HepG2 (cell line): Measurements from ENCODE around the gene DQX1. TPM values are rescaled to one million over a fixed set of nuclear protein-coding genes. Genes with fewer than 3 reads are reported as not detected.

ENCODE experiments used
- EED ChIP-seq: sonication (generic); formaldehyde crosslinking; IDR thresholded peaks from 2 replicates; pipeline ENCODE4 v1.5.0; 2020; ENCODE audit warnings: mild to moderate bottlenecking, missing genetic modification reagents
- EHMT2 ChIP-seq: fragments of 200-600 bp; sonication (generic); IDR thresholded peaks from 2 replicates; pipeline ENCODE4 v1.7.0; 2017; ENCODE audit warnings: antibody characterized with exemption, low read depth, low read length, borderline replicate concordance
- FOXM1 ChIP-seq: sonication (generic); formaldehyde crosslinking; IDR thresholded peaks from 2 replicates; pipeline ENCODE4 v1.5.0; 2020; ENCODE audit warnings: missing genetic modification reagents
- GTF3A ChIP-seq: sonication (generic); formaldehyde crosslinking; conservative IDR thresholded peaks from 2 replicates; pipeline ENCODE4 v1.4.0; 2020; ENCODE audit warnings: mild to moderate bottlenecking, missing genetic modification reagents
- IKZF4 ChIP-seq: sonication (generic); formaldehyde crosslinking; IDR thresholded peaks from 2 replicates; pipeline ENCODE4 v1.5.1; 2020; ENCODE audit warnings: borderline replicate concordance, mild to moderate bottlenecking, low read depth, missing genetic modification reagents; ENCODE audit errors: not compliant biosample characterization
- KAT7 ChIP-seq: IDR thresholded peaks from 2 replicates; pipeline ENCODE4 v1.6.1; 2018; ENCODE audit warnings: borderline replicate concordance, missing compliant biosample characterization
- NR1H2 ChIP-seq: sonication (generic); formaldehyde crosslinking; IDR thresholded peaks from 2 replicates; pipeline ENCODE4 v1.8.1; 2022; ENCODE audit warnings: low read depth, missing genetic modification reagents, borderline replicate concordance
- NR2F6 ChIP-seq, 2 experiments: IDR thresholded peaks; 2 replicates each; pipeline ENCODE4 v1.6.1; 2016; ENCODE audit warnings: antibody characterized with exemption in 1 of 2, mild to moderate bottlenecking in 1 of 2
- RAD21 ChIP-seq: fragments of 450-650 bp; formaldehyde crosslinking; IDR thresholded peaks from 2 replicates; pipeline ENCODE4 v1.5.0; 2020; ENCODE audit warnings: mild to moderate bottlenecking
- RARG ChIP-seq: sonication (generic); formaldehyde crosslinking; IDR thresholded peaks from 2 replicates; pipeline ENCODE4 v1.4.0; 2020; ENCODE audit warnings: low read depth, mild to moderate bottlenecking, missing genetic modification reagents
- RERE ChIP-seq: IDR thresholded peaks from 2 replicates; pipeline ENCODE4 v1.6.1; 2016; ENCODE audit warnings: low read depth, missing genetic modification reagents, missing compliant biosample characterization
- RFX3 ChIP-seq: IDR thresholded peaks from 2 replicates; pipeline ENCODE4 v1.6.1; 2016; ENCODE audit warnings: missing biosample characterization, missing genetic modification reagents
- SP4 ChIP-seq: sonication (generic); formaldehyde crosslinking; IDR thresholded peaks from 2 replicates; pipeline ENCODE4 v1.8.1; 2023; ENCODE audit warnings: mild to moderate bottlenecking, missing genetic modification reagents
- TP53 ChIP-seq: sonication (generic); formaldehyde crosslinking; conservative IDR thresholded peaks from 2 replicates; pipeline ENCODE4 v1.4.0; 2020; ENCODE audit warnings: missing genetic modification reagents
- TSC22D2 ChIP-seq: sonication (generic); formaldehyde crosslinking; IDR thresholded peaks from 2 replicates; pipeline ENCODE4 v1.5.1; 2020; ENCODE audit warnings: missing genetic modification reagents, mild to moderate bottlenecking, borderline replicate concordance
- YEATS4 ChIP-seq: sonication (generic); formaldehyde crosslinking; IDR thresholded peaks from 2 replicates; pipeline ENCODE4 v1.4.0; 2020; ENCODE audit warnings: missing genetic modification reagents, borderline replicate concordance
- ZNF253 ChIP-seq: sonication (generic); formaldehyde crosslinking; IDR thresholded peaks from 2 replicates; pipeline ENCODE4 v1.8.0; 2022; ENCODE audit warnings: mild to moderate bottlenecking, missing genetic modification reagents, borderline replicate concordance
- ZNF331 ChIP-seq: sonication (generic); formaldehyde crosslinking; IDR thresholded peaks from 2 replicates; pipeline ENCODE4 v1.4.0; 2020; ENCODE audit warnings: missing genetic modification reagents
- ZNF34 ChIP-seq: sonication (generic); formaldehyde crosslinking; IDR thresholded peaks from 2 replicates; pipeline ENCODE4 v1.4.0; 2020; ENCODE audit warnings: mild to moderate bottlenecking, missing genetic modification reagents, borderline replicate concordance
- ZNF577 ChIP-seq: sonication (generic); formaldehyde crosslinking; IDR thresholded peaks from 2 replicates; pipeline ENCODE4 v1.4.0; 2020; ENCODE audit warnings: mild to moderate bottlenecking, low read depth, missing genetic modification reagents, borderline replicate concordance
- ZNF589 ChIP-seq: sonication (generic); formaldehyde crosslinking; conservative IDR thresholded peaks from 2 replicates; pipeline ENCODE4 v1.8.0; 2022; ENCODE audit warnings: mild to moderate bottlenecking, moderate library complexity, missing genetic modification reagents
- polyA plus RNA-seq, 8 experiments: library from polyadenylated mRNA; depleted of rRNA in 3 of 8; stranded (reverse) in 7 of 8; unstranded in 1 of 8; fragments of >200 nt; fragmentation: Illumina TruSeq in 4 of 8; extraction: Trizol in 4 of 8; gene quantifications; 2 replicates each; pipeline versions ENCODE4 v1.2.1 to v1.2.3, GENCODE V29; 2011 to 2016; ENCODE audit warnings: low read depth in 4 of 8, missing spikeins in 1 of 8, mixed read lengths in 1 of 8; ENCODE audit not compliant: insufficient read depth in 1 of 8
- total RNA-seq, 5 experiments: library from RNA; depleted of rRNA; stranded (reverse); fragments of >200 nt; fragmentation: Illumina TruSeq; extraction: Trizol; gene quantifications; 2 replicates each; pipeline ENCODE4 v1.2.3, GENCODE V29; 2016; ENCODE audit warnings: low read depth in 1 of 5

DQX1 gene
- total and polyA plus RNA-seq, 2 of the 13 experiments (the other 11 are each of a cell fraction or from before 2014, with no cell fraction given): 27.6 to 89.8 TPM

- 0 out of 2 replicates have a peak, but pooled peaks have one; percentile 14 for TF ChIP-seq RERE (CRISPR knock-in tag)
- peak; percentile 28 for TF ChIP-seq IKZF4 (CRISPR knock-in tag)
- TF ChIP-seq TP53: peak; percentile 69; the same call in 1 of the 2 replicates
- 0 out of 2 replicates have a peak, but pooled peaks have one; percentile 39 for TF ChIP-seq ZNF331 (CRISPR knock-in tag)
- no peak for TF ChIP-seq NR2F6 (IDR thresholded peaks at IDR 0.05)
- peak; percentile 75 for TF ChIP-seq NR2F6 (CRISPR knock-in tag; IDR thresholded peaks at IDR 0.05)
- TF ChIP-seq ZNF577 (CRISPR knock-in tag): no peak
- TF ChIP-seq GTF3A (CRISPR knock-in tag): 0 out of 2 replicates have a peak, but pooled peaks have one; percentile 64
- no peak; the same call in 1 of the 2 replicates for TF ChIP-seq TSC22D2 (CRISPR knock-in tag)
- peak; percentile 77; the same call in 1 of the 2 replicates for TF ChIP-seq ZNF34 (CRISPR knock-in tag)
- no peak for TF ChIP-seq FOXM1 (CRISPR knock-in tag)
- TF ChIP-seq RFX3: no peak
- TF ChIP-seq EHMT2: no peak
- peak; percentile 63 for TF ChIP-seq NR1H2
- TF ChIP-seq RARG (CRISPR knock-in tag): 0 out of 2 replicates have a peak, but pooled peaks have one; percentile 50
- TF ChIP-seq SP4 (CRISPR knock-in tag): peak; percentile 48; the same call in 1 of the 2 replicates
- TF ChIP-seq RAD21 (CRISPR knock-in tag): peak; percentile 95
- TF ChIP-seq EED (CRISPR knock-in tag): 0 out of 2 replicates have a peak, but pooled peaks have one; percentile 24
- TF ChIP-seq ZNF253: peak; percentile 18; the same call in 1 of the 2 replicates
- TF ChIP-seq YEATS4 (CRISPR knock-in tag): peak; percentile 84
- TF ChIP-seq ZNF589 (CRISPR knock-in tag): no peak
- TF ChIP-seq KAT7 (CRISPR knock-in tag): peak; percentile 95
Measured at GRCh38 chr2:74502720-74503505, 23.1 kb downstream of the DQX1 start (continued).
